ENCODE results near the gene NR2F1-AS1. TPM values are rescaled to one million over a fixed set of nuclear protein-coding genes. Genes with fewer than 3 reads are reported as not detected.

NR2F1-AS1 gene
- total and polyA plus RNA-seq, 2 donors (not counting 3 experiments of a cell fraction or from before 2014, with no cell fraction given), result 4.2 to 13.8 TPM

DNA sequence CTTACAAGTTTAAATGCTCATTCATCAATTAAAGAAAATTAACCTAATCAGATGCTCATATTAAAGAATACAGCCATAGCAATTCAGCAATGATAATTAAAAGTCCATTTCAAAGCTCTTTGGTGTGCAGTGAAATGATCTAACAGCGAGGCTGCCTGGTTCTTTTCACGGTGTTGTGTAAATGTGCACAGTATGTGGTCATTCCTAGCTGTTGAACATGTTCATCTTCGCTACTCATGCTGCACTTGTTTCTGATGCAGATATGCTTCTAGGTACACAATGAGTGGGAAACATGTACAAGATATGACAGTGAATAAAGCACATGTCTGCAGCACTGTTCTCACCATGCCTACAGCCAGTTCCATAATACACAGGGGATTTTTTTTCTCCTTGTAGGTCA is 163.5 kb downstream of the NR2F1-AS1 start:
- FAIRE-seq (no peak), DNase-seq (ENCODE audit: low read depth, low spot score) (no peak)
- no peak overlapping the region for H3K27ac ChIP-seq (ENCODE audit: insufficient read depth, low read depth, low read length)
- H2AFZ ChIP-seq (ENCODE audit: low read depth, low read length), result no peak overlapping the region
- no TSS peak for BruUV-seq (replicated peaks)
- no peaks in the 10 kb centered on the region for H3K9me1 ChIP-seq (replicated peaks; ENCODE audit: control insufficient read depth, extremely low read depth, insufficient read depth, low read length)
- peaks cover 1% of the 10 kb centered on the region for H3K4me1 ChIP-seq (ENCODE audit: control insufficient read depth, extremely low read depth, insufficient read depth, low read length)
- no peaks in the 10 kb centered on the region for H3K36me3 ChIP-seq (ENCODE audit: control insufficient read depth in 2 of 2, extremely low read depth in 1 of 2, insufficient read depth in 2 of 2, low read length in 2 of 2)
- no peak overlapping the region for H3K4me3 ChIP-seq (replicated peaks in 1 of 3; ENCODE audit: insufficient read depth in 1 of 3, low read depth in 1 of 3, low read length in 3 of 3)
- dilution Hi-C loops (cut with MboI; ENCODE audit: extremely low pct_ligation_motif_present, low sequenced_read_pairs), result no loop called here
- H3K79me2 ChIP-seq (ENCODE audit: control insufficient read depth, insufficient read depth, low read length), result no peaks in the 10 kb centered on the region
- H3K27me3 ChIP-seq (ENCODE audit: control insufficient read depth in 2 of 2, insufficient read depth in 2 of 2, low read length in 2 of 2), result no peaks in the 10 kb centered on the region
- H3K9me3 ChIP-seq (replicated peaks; ENCODE audit: control insufficient read depth, insufficient read depth, low read length), result no peaks in the 10 kb centered on the region
- ChIA-PET POLR2A (no interaction called here), CTCF (interaction anchor here (1.9 kb wide), 1 partner anchor 15 kb away, joined by 6 read pairs; no protein-coding TSS in a partner anchor)
- TF ChIP-seq MYC (IDR thresholded peaks at IDR 0.05; ENCODE audit: low read depth, low read length), result no peak
- no peak for TF ChIP-seq GATA2 (IDR thresholded peaks at IDR 0.05; ENCODE audit: insufficient read depth, insufficient read length, low read depth, low read length)
- TF ChIP-seq, protein P1, sequence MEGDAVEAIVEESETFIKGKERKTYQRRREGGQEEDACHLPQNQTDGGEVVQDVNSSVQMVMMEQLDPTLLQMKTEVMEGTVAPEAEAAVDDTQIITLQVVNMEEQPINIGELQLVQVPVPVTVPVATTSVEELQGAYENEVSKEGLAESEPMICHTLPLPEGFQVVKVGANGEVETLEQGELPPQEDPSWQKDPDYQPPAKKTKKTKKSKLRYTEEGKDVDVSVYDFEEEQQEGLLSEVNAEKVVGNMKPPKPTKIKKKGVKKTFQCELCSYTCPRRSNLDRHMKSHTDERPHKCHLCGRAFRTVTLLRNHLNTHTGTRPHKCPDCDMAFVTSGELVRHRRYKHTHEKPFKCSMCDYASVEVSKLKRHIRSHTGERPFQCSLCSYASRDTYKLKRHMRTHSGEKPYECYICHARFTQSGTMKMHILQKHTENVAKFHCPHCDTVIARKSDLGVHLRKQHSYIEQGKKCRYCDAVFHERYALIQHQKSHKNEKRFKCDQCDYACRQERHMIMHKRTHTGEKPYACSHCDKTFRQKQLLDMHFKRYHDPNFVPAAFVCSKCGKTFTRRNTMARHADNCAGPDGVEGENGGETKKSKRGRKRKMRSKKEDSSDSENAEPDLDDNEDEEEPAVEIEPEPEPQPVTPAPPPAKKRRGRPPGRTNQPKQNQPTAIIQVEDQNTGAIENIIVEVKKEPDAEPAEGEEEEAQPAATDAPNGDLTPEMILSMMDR (IDR thresholded peaks at IDR 0.05; ENCODE audit: extremely low read depth in 1 of 2, insufficient read depth in 1 of 2, low read depth in 1 of 2, low read length in 2 of 2), result no peak
- TF ChIP-seq, protein P2, sequence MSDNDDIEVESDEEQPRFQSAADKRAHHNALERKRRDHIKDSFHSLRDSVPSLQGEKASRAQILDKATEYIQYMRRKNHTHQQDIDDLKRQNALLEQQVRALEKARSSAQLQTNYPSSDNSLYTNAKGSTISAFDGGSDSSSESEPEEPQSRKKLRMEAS (IDR thresholded peaks at IDR 0.05; ENCODE audit: insufficient read depth, insufficient read length), result no peak
- TF ChIP-seq EZH2 (IDR thresholded peaks at IDR 0.05; ENCODE audit: borderline replicate concordance, low read depth, low read length, severe bottlenecking), result no peak
- TF ChIP-seq POLR2AphosphoS5 (IDR thresholded peaks at IDR 0.05; ENCODE audit: insufficient read depth, low read depth, low read length), result no peak
- no peak for TF ChIP-seq JUN (IDR thresholded peaks at IDR 0.05; ENCODE audit: borderline replicate concordance, insufficient read depth, insufficient read length, low read depth)
- no peak for TF ChIP-seq FOS (IDR thresholded peaks at IDR 0.05; ENCODE audit: borderline replicate concordance, insufficient read depth, low read length)
- TF ChIP-seq POLR2A (IDR thresholded peaks at IDR 0.05; ENCODE audit: low read depth, low read length), result no peak
- no peak overlapping the region for H3K4me2 ChIP-seq (ENCODE audit: insufficient read depth, low read length)
- no peak overlapping the region for H3K9ac ChIP-seq (replicated peaks; ENCODE audit: extremely low read depth, insufficient read depth, low read length)
- intact Hi-C loops (cut with micrococcal nuclease), result no loop called here
- H4K20me1 ChIP-seq (replicated peaks; ENCODE audit: control insufficient read depth, extremely low read depth, insufficient read depth, low read length), result no peaks in the 10 kb centered on the region
